T-helper 2 cell treated with Interferon-gamma antibody and Interleukin-4, amounts not matched to agents 5 μg/mL and 100 μg/mL, for 36 hours (primary cell): ENCODE data around the gene CIDEA.
A peak's percentile ranks its signal among the peaks of the same experiment; 100 is the strongest.

Experiments used
- DNase-seq: peaks from one replicate; pipeline ENCODE4 v3.0.0; 2021; ENCODE audit warnings: low spot score
- H3K27ac Mint-ChIP-seq: one replicate; pipeline ENCODE4 v1.8.0; 2021; ENCODE audit warnings: mild to moderate bottlenecking, mixed read lengths
- H3K27me3 Mint-ChIP-seq: one replicate; pipeline ENCODE4 v1.8.0; 2021; ENCODE audit warnings: low read depth, mixed read lengths
- H3K36me3 Mint-ChIP-seq: one replicate; pipeline ENCODE4 v1.8.0; 2021; ENCODE audit warnings: low read depth, mixed read lengths
- H3K4me1 Mint-ChIP-seq: one replicate; pipeline ENCODE4 v1.8.0; 2021; ENCODE audit warnings: low read depth, mixed read lengths
- H3K4me3 Mint-ChIP-seq: one replicate; pipeline ENCODE4 v1.8.0; 2022; ENCODE audit warnings: mild to moderate bottlenecking, moderate library complexity, mixed read lengths
- H3K9me3 Mint-ChIP-seq: one replicate; pipeline ENCODE4 v1.8.0; 2021; ENCODE audit warnings: mixed read lengths

Gene CIDEA

DNA sequence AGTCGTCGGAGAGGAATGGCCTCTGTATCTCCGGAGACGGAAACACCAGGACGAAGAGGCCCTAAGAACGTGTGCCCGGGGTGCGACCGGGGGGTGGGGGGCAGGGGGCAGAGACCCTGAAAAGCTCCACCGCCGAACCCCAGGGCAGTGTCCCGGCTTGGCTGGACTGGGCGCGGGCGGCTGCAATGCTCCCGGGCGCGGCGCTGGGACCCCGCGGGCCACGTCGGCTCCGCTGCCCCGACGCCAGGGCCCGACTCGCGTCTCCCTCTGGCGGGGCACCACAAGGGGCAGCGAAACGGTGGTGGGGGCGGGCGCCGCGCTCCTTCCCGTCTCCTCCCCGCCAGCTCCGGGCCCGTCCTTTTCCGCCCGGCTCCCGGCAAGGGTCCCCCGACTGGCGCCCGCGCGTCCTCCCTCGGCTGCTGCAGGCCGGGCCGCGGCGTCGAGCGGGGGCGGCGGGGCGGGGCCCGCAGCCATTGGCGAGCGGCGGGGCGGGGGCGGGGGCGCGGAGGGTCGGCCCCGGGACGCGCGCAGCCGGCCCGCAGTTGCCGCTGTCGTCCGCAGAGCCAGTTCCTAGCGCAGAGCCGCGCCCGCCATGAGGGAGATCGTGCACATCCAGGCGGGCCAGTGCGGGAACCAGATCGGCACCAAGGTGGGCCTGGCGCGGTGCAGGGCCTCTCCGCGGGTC lies 53.7 kb downstream of the CIDEA start, which contains the start of gene TUBB6:
TSS of gene TUBB6 (plus strand) at position 541 of the 685 bp plus-strand sequence. CDS start at position 593, 52 bp downstream.
- peak; percentile 78 for DNase-seq
- Mint-ChIP-seq H3K4me3 (peak within 1 kb of the TSS; percentile 85), H3K27me3 (peaks cover 37% of the 10 kb centered on the region), H3K9me3 (peaks cover 10% of the 10 kb centered on the region), H3K27ac (peak within 1 kb of the TSS; percentile 57), H3K4me1 (peaks cover 12% of the 10 kb centered on the region), H3K36me3 (peaks cover 22% of the 10 kb centered on the region)

DNA sequence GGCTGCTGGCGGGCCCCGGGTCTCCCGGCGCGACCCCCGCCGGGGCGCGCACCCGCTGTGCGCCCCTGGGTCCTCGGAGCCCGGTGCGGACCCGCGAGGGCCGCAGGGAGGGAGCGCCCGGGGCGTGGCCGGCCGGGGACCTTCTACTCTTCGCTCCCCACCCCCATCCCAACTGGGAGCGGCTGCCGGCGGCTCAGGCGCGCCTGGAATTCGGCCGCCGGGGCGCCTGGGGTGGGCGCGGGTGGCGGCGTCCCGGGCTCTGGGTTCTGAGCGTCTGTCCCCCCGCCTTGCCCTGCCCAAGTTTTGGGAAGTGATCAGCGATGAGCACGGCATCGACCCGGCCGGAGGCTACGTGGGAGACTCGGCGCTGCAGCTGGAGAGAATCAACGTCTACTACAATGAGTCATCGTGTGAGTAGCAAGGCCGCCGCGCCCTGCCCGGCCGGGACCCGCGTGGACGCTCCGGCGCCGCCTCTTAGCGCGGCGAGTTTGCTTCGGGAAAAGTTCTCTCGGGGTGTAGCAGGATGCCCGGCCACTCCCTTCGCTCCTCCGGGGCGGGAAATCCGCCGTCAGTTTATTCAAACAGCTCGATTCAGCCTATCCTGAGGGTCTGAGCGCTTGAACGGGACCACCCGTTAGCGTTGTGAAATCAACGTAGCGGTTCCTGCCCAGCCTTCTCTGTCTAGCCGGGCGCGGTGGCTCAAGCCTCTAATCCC lies 54.4 kb downstream of the CIDEA start:
- no peak overlapping the region for H3K27ac Mint-ChIP-seq

DNA sequence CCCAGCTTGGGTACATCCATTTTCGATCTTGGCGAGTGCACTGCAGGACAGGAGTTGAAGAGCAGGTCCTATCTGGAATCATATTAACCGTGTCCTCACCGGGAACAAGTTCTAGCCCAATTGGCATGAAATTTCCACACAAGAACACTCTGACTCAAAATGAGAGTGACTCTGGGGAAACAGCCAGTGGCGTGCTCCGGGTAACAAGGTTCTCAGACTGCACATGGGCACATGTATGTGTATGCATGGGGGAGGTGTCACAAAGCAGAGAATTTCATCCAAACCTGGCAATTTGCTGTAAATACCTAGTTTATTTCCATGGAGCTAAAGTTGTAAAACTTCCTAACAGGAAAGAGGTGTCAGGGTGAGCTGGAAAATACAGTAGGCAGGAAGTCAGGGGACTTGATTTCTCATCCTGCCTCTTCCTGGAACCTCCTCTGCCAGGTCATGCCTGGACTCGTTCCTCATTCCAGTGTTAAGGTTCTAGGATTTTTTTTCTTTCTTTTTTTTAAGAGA lies 55.6 kb downstream of the CIDEA start:
- no peak for DNase-seq
- Mint-ChIP-seq H3K9me3 (peaks cover 17% of the 10 kb centered on the region), H3K4me3 (peak overlapping the region; percentile 74), H3K27ac (no peak overlapping the region), H3K27me3 (peaks cover 30% of the 10 kb centered on the region), H3K4me1 (peaks cover 12% of the 10 kb centered on the region), H3K36me3 (peaks cover 29% of the 10 kb centered on the region)

More for the DNA sequence above, 54.4 kb downstream of the CIDEA start:
- peaks cover 37% of the 10 kb centered on the region for H3K27me3 Mint-ChIP-seq
- peaks cover 12% of the 10 kb centered on the region for H3K4me1 Mint-ChIP-seq
- peaks cover 29% of the 10 kb centered on the region for H3K36me3 Mint-ChIP-seq
- peaks cover 16% of the 10 kb centered on the region for H3K9me3 Mint-ChIP-seq
- DNase-seq = peak; percentile 56
- peak overlapping the region; percentile 74 for H3K4me3 Mint-ChIP-seq

DNA sequence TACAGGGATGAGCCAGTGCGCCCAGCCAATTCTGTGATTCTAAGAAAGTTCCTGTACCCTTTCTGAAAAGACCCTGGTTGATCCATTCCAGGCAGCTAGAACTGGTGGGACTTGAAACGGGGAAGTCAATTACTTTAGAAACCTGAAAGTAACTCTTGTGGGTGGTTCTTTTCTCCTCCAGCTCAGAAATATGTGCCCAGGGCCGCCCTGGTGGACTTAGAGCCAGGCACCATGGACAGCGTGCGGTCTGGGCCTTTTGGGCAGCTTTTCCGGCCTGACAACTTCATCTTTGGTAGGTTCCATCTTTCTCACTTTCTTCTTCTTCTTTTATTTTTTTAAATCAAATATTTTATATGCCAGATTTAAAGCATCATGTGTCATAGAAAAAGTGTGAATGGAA lies 56.6 kb downstream of the CIDEA start:
- H3K27ac Mint-ChIP-seq = no peak overlapping the region
- no peak overlapping the region for H3K4me3 Mint-ChIP-seq
- peaks cover 29% of the 10 kb centered on the region for H3K36me3 Mint-ChIP-seq

DNA sequence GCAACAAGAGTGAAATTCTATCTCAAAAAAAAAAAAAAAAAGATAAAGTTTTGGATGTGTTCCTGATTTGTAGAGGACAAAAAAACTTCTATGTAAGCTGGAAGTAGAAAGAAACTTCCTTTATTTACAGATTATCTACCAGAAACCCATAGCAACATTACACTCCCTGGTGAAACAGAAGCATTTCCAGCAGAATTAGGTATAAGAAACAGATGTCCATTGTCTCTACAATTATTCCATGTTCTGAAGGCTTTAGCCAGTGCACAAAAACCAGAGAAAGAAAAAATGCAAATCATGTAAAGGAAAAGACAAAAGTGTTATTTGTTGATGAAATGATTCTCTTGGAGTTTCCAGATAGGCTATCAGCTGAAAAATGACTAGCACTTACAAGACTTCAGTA lies 58.8 kb downstream of the CIDEA start:
- H3K9me3 Mint-ChIP-seq = peaks cover 17% of the 10 kb centered on the region
- no peak for DNase-seq
- no peak overlapping the region for H3K27ac Mint-ChIP-seq
- H3K27me3 Mint-ChIP-seq = peaks cover 7% of the 10 kb centered on the region
- H3K4me1 Mint-ChIP-seq = peaks cover 6% of the 10 kb centered on the region
- H3K36me3 Mint-ChIP-seq = peaks cover 31% of the 10 kb centered on the region
- no peak overlapping the region for H3K4me3 Mint-ChIP-seq

More for the DNA sequence above, 56.6 kb downstream of the CIDEA start:
- Mint-ChIP-seq H3K4me1 (peaks cover 12% of the 10 kb centered on the region), H3K27me3 (peaks cover 26% of the 10 kb centered on the region), H3K9me3 (peaks cover 17% of the 10 kb centered on the region)
- no peak for DNase-seq

DNA sequence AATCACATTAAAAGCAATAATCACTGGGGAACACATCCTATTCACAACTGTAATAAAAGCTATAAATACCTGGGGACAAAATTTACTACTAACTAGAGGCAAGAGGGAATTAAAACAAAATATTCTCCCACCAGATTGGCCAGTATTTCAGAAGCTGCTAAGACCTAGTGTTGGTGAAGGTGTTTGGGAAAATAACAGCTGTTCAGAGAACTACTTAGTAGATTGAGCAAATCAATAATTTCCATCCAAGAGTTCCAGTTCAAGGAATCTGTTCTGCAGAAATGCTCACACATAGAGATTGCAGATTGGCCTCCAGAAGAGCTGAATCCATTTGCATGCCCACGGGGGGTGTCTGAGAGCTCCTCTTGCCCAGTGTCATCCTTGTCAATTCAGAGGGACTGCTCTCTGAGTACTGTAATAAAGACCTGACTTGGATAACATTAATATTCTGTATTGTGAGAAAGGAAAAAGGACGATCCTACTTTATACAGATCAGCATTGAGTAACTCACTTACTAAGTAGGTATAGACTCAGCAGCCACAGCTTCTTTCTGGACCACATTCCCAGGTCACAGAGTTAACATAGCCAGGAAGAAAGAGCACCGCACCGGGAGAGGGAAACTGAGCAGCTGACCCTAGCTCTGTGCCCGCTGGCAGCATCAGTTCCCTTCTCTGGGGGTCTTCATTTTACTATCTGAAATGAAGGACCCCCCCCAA lies 59.5 kb downstream of the CIDEA start:
- Mint-ChIP-seq H3K27ac (no peak overlapping the region), H3K27me3 (peaks cover 7% of the 10 kb centered on the region), H3K4me3 (no peak overlapping the region), H3K4me1 (peaks cover 6% of the 10 kb centered on the region), H3K36me3 (peaks cover 31% of the 10 kb centered on the region), H3K9me3 (peaks cover 17% of the 10 kb centered on the region)
- no peak for DNase-seq

DNA sequence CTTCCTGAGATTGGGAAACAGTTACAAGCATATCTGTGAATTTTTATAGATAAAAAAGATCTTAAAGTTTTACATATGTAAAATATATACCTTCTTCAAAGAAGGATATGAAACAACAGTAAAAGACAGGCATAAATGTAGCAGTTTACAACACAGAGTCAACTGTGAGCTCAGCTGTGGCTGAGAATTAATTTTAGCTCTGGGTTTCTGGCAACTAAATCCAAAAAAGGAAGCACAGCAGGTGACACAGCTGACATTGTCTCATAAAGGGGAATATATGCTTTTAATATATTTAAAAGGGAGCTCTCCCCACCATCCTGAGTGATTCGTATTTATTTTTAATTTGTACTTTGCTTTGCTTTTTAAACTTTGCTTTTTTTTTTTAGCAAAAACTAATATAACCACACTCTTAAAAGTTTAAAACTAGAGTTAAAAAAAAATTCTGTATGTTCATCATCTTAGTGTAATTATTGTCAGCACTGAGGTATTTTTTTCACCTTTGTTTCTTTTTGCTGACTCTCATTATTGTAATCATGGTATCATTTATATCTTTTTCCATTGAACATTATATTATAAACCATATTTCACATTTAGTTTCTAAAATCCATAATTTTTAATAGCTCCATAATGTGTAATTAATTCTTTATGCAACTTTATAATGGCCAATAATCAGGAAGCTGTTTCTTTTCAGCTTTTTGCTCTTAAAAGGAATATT lies 60.6 kb downstream of the CIDEA start:
- Mint-ChIP-seq H3K27me3 (peaks cover 3% of the 10 kb centered on the region), H3K9me3 (peaks cover 17% of the 10 kb centered on the region), H3K36me3 (peaks cover 27% of the 10 kb centered on the region), H3K4me1 (peaks cover 2% of the 10 kb centered on the region), H3K4me3 (no peak overlapping the region), H3K27ac (no peak overlapping the region)
- DNase-seq = no peak

DNA sequence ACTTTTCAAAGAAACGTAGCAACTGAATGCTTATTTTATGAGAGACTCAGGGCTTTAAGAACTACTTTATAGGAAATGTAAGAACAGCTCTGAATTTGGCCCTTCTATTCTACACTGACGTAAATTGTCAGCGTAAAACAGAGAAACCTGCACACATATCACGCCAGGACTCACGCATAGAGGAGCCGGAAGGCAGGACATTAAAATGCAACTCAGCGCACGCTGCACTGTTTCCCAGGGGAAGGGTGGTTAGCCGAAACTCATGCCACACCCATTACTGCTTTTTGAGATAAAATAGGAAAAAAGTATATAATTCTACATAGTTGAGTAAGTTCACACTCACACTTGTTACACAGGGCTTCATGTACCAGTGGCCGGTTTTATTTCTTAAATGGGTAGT lies 61.3 kb downstream of the CIDEA start:
- Mint-ChIP-seq H3K36me3 (peaks cover 25% of the 10 kb centered on the region), H3K27ac (no peak overlapping the region), H3K4me1 (no peaks in the 10 kb centered on the region), H3K9me3 (peaks cover 16% of the 10 kb centered on the region), H3K4me3 (no peak overlapping the region), H3K27me3 (peaks cover 2% of the 10 kb centered on the region)
- DNase-seq = no peak

DNA sequence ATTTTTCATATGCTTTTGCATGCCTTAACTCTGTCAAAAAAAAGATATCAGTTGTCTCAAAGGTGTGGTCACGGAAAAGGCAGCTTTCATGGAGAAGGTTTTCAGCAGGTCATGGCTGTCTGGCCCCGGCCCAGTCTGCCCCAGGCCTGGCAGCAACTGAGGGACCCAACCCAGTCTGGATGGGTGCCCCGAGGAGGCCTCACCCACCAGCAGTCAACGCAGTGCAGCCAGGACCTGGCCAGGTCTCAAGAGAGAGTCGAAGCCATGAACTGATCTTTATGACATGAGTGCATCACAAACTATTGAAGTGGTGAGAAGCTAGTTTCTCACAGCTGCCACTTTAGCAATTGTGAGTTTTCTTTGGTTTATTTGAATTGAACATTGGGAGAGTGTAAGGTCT lies 61.8 kb downstream of the CIDEA start:
- Mint-ChIP-seq H3K27ac (no peak overlapping the region), H3K4me3 (no peak overlapping the region), H3K4me1 (no peaks in the 10 kb centered on the region), H3K36me3 (peaks cover 23% of the 10 kb centered on the region), H3K27me3 (no peaks in the 10 kb centered on the region), H3K9me3 (peaks cover 14% of the 10 kb centered on the region)
- no peak for DNase-seq

DNA sequence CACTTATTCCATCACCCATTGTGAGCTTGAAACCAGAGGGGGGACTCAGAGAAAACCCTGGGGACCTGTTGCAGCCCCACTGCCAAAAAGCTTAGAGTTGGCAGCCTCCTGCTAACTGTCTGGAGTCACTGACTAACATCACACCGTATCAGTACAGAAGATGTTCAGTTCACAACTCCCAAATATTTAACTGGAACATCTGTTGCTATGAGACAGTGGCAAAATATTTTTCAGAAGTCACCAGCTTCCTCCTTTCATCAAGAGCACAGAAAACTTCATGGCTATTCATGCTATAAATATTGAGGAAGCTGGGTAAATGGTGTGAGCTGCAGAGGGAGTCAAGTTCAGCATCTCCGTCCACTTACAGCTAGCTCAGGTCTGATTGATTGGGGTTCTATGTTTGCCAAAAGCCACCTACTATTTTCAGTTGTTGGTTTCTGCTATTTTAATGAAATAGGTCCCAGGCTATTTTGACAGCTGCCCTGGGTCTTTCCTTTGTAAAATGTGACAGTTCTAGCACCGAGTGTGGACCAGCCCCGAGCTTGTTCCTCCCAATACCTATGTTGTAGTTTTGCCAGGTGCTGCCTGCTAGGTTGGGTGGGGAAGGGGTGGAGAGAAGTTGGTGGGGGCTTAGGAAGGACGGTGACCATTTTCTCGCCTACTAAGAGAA lies 63.6 kb downstream of the CIDEA start:
- Mint-ChIP-seq H3K4me3 (no peak overlapping the region), H3K9me3 (peaks cover 7% of the 10 kb centered on the region), H3K27ac (no peak overlapping the region), H3K4me1 (no peaks in the 10 kb centered on the region), H3K27me3 (no peaks in the 10 kb centered on the region), H3K36me3 (peaks cover 17% of the 10 kb centered on the region)
- no peak for DNase-seq

DNA sequence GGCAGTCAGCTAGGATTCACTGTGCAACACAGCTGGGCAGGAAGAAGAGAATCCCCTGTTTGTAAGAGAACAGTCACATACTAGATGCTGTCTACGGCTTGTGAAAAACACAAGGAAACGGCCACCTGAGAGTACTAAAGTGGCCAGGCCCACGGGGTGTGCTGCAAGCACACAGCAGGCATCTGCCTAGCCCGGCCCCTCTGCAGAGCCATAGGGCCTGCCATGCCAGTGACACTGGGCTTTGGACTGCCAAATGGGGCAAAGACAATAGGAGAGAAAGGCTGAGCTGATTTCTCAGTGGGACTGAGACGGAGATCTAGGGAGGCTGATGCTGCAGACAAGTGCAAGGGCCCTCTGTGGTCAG lies 64.2 kb downstream of the CIDEA start:
- H3K4me1 Mint-ChIP-seq = no peaks in the 10 kb centered on the region
- no peak overlapping the region for H3K4me3 Mint-ChIP-seq
- H3K27me3 Mint-ChIP-seq = no peaks in the 10 kb centered on the region
- no peak for DNase-seq
- H3K9me3 Mint-ChIP-seq = peaks cover 3% of the 10 kb centered on the region
- peaks cover 15% of the 10 kb centered on the region for H3K36me3 Mint-ChIP-seq
- H3K27ac Mint-ChIP-seq = no peak overlapping the region

DNA sequence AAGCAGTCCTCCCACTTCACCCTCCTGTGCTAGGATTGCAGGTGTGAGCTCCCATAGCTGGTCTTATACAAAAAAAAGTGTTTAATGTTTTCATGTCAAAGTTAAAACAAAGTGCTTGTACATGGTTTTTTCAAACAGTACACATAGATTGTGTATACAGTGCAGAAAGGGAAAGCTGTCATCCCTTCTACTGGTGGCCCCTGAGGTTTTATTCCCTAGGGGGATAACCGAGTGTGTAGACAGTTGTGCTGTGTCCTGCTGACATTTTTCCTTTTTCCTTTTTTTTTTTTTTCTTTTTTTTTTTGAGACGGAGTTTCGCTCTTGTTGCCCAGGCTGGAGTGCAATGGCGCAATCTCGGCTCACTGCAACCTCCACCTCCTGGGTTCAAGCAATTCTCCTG lies 64.7 kb downstream of the CIDEA start:
- Mint-ChIP-seq H3K27ac (no peak overlapping the region), H3K4me3 (no peak overlapping the region), H3K36me3 (peaks cover 12% of the 10 kb centered on the region), H3K9me3 (no peaks in the 10 kb centered on the region), H3K4me1 (no peaks in the 10 kb centered on the region), H3K27me3 (no peaks in the 10 kb centered on the region)
- no peak for DNase-seq

DNA sequence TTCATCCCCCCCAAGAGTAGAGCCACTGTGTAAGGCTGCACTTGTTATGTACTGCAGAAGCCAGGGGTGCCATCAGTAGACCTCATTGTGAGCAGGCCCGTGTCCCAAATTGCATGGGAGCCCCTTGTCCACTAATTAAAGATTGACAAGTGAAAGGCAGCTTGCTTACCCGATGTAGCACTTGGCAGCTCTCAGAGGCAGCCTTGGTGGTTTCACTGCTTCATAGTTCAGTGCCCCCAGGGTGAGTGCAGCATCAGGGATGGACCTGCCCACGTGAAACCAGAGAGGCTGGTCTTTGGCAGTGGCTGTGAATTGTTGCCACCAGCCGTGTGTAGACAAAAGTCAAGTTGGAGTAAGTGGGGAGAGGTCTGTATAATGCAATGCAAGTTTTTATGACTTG lies 67.2 kb downstream of the CIDEA start:
- H3K27me3 Mint-ChIP-seq = no peaks in the 10 kb centered on the region
- no peak overlapping the region for H3K27ac Mint-ChIP-seq
- no peaks in the 10 kb centered on the region for H3K9me3 Mint-ChIP-seq
- H3K36me3 Mint-ChIP-seq = peaks cover 18% of the 10 kb centered on the region
- no peak for DNase-seq
- no peak overlapping the region for H3K4me3 Mint-ChIP-seq
- no peaks in the 10 kb centered on the region for H3K4me1 Mint-ChIP-seq
